HEK293 (cell line): ENCODE data around the gene GATA3.

ENCODE experiments used
- CTCF ChIP-seq: fragments of 450-650 bp; formaldehyde crosslinking; IDR thresholded peaks from 2 replicates; pipeline ENCODE4 v1.5.1; 2016; ENCODE audit warnings: missing biosample characterization, missing genetic modification characterization
- OVOL3 ChIP-seq: fragments of 450-650 bp; formaldehyde crosslinking; IDR thresholded peaks from 2 replicates; pipeline ENCODE4 v1.5.1; 2016; ENCODE audit warnings: missing biosample characterization, missing genetic modification characterization
- TCF7L2 ChIP-seq: IDR thresholded peaks from 2 replicates; pipeline ENCODE4 v1.6.1; 2011; ENCODE audit warnings: low read depth, mild to moderate bottlenecking, inconsistent platforms, low read length, moderate library complexity, borderline replicate concordance
- ZFP37 ChIP-seq: fragments of 450-650 bp; formaldehyde crosslinking; IDR thresholded peaks from 2 replicates; pipeline ENCODE4 v1.5.1; 2016; ENCODE audit warnings: missing biosample characterization, missing genetic modification characterization
- ZNF274 ChIP-seq, 2 experiments: fragments of 200-500 bp in 1 of 2; fragments of 450-650 bp in 1 of 2; sonication (Bioruptor generic) in 1 of 2; formaldehyde crosslinking in 1 of 2; IDR thresholded peaks; 2 replicates each; pipeline versions ENCODE4 v1.5.1 to v1.6.1; 2014 to 2016; ENCODE audit warnings: borderline replicate concordance in 1 of 2, inconsistent platforms in 1 of 2, low read length in 1 of 2, missing biosample characterization in 1 of 2, missing genetic modification characterization in 1 of 2
- ZNF292 ChIP-seq: fragments of 450-650 bp; formaldehyde crosslinking; IDR thresholded peaks from 2 replicates; pipeline ENCODE4 v1.5.1; 2016; ENCODE audit warnings: low read depth, missing biosample characterization, missing genetic modification characterization, borderline replicate concordance
- ZNF610 ChIP-seq: fragments of 450-650 bp; formaldehyde crosslinking; IDR thresholded peaks from 2 replicates; pipeline ENCODE4 v1.5.1; 2016; ENCODE audit warnings: missing biosample characterization, missing genetic modification characterization, borderline replicate concordance
- ZNF629 ChIP-seq: fragments of 450-650 bp; formaldehyde crosslinking; IDR thresholded peaks from 2 replicates; pipeline ENCODE4 v1.5.1; 2017; ENCODE audit warnings: missing biosample characterization, missing genetic modification characterization
- ZSCAN30 ChIP-seq: fragments of 450-650 bp; IDR thresholded peaks from 2 replicates; pipeline ENCODE4 v1.5.1; 2018; ENCODE audit warnings: missing biosample characterization, mild to moderate bottlenecking, missing genetic modification characterization, moderate library complexity
- ZXDB ChIP-seq: fragments of 450-650 bp; formaldehyde crosslinking; IDR thresholded peaks from 2 replicates; pipeline ENCODE4 v1.5.1; 2016; ENCODE audit warnings: missing biosample characterization, missing genetic modification characterization
- TF ChIP-seq, protein P1 (sequence below): sonication (generic); formaldehyde crosslinking; IDR thresholded peaks from 2 replicates; pipeline ENCODE4 v1.8.1; 2022; ENCODE audit warnings: mild to moderate bottlenecking, moderate library complexity, missing genetic modification reagents
- TF ChIP-seq, protein P2 (sequence below): fragments of 450-650 bp; formaldehyde crosslinking; IDR thresholded peaks from 2 replicates; pipeline ENCODE4 v1.5.1; 2016; ENCODE audit warnings: missing biosample characterization, missing genetic modification characterization

GRCh38 chr10:8013006-8013405 lies 41.5 kb upstream of the GATA3 start:
- TF ChIP-seq CTCF: no peak
- no peak for TF ChIP-seq ZFP37 (tag by site-specific recombination)
- TF ChIP-seq ZSCAN30 (tag by site-specific recombination): no peak
- TF ChIP-seq OVOL3 (tag by site-specific recombination): no peak
- TF ChIP-seq ZNF274 (IDR thresholded peaks at IDR 0.05; ENCODE audit: low read length): no peak
- TF ChIP-seq ZNF274 (tag by site-specific recombination; IDR thresholded peaks at IDR 0.05; ENCODE audit: borderline replicate concordance): no peak
- TF ChIP-seq ZNF292 (tag by site-specific recombination): no peak
- TF ChIP-seq ZXDB (tag by site-specific recombination): no peak
- TF ChIP-seq, protein P1, sequence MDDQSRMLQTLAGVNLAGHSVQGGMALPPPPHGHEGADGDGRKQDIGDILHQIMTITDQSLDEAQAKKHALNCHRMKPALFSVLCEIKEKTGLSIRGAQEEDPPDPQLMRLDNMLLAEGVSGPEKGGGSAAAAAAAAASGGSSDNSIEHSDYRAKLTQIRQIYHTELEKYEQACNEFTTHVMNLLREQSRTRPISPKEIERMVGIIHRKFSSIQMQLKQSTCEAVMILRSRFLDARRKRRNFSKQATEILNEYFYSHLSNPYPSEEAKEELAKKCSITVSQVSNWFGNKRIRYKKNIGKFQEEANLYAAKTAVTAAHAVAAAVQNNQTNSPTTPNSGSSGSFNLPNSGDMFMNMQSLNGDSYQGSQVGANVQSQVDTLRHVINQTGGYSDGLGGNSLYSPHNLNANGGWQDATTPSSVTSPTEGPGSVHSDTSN (CRISPR knock-in tag): no peak
- no peak for TF ChIP-seq TCF7L2
- TF ChIP-seq ZNF610: no peak
- no peak for TF ChIP-seq ZNF629
- TF ChIP-seq, protein P2, sequence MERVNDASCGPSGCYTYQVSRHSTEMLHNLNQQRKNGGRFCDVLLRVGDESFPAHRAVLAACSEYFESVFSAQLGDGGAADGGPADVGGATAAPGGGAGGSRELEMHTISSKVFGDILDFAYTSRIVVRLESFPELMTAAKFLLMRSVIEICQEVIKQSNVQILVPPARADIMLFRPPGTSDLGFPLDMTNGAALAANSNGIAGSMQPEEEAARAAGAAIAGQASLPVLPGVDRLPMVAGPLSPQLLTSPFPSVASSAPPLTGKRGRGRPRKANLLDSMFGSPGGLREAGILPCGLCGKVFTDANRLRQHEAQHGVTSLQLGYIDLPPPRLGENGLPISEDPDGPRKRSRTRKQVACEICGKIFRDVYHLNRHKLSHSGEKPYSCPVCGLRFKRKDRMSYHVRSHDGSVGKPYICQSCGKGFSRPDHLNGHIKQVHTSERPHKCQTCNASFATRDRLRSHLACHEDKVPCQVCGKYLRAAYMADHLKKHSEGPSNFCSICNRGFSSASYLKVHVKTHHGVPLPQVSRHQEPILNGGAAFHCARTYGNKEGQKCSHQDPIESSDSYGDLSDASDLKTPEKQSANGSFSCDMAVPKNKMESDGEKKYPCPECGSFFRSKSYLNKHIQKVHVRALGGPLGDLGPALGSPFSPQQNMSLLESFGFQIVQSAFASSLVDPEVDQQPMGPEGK (tag by site-specific recombination): no peak
